ENCODE measurements around the gene TELO2.

Gene TELO2

GRCh38 chr16:1530883-1531637 lies 37.9 kb downstream of the TELO2 start:
- Histone ChIP-seq H3K4me1 (ENCODE audit: control insufficient read depth, insufficient read depth, low read length) (no peaks in the 10 kb centered on the region), H3K36me3 (ENCODE audit: control insufficient read depth, insufficient read depth, low read length) (no peaks in the 10 kb centered on the region), H3K27me3 (ENCODE audit: control insufficient read depth, insufficient read depth, low read length, poor library complexity, severe bottlenecking) (no peaks in the 10 kb centered on the region), H3K9me3 (ENCODE audit: control insufficient read depth, low read length) (no peaks in the 10 kb centered on the region), H3K27ac (ENCODE audit: insufficient read depth, low read depth, low read length, poor library complexity, severe bottlenecking) (no peak overlapping the region), H3K4me3 (ENCODE audit: insufficient read depth, low read depth, low read length) (no peak overlapping the region)
- WGBS, 2 experiments: 94 to 96% methylated on average over 35 of the region's 35 CpGs

GRCh38 chr16:1531638-1531910 lies 38.4 kb downstream of the TELO2 start:
- H3K4me1 ChIP-seq (ENCODE audit: control insufficient read depth, insufficient read depth, low read length): no peaks in the 10 kb centered on the region
- WGBS, 2 experiments: 96% methylated on average over 14 of the region's 14 CpGs
- H3K27ac ChIP-seq (ENCODE audit: insufficient read depth, low read depth, low read length, poor library complexity, severe bottlenecking): no peak overlapping the region
- H3K36me3 ChIP-seq (ENCODE audit: control insufficient read depth, insufficient read depth, low read length): no peaks in the 10 kb centered on the region
- H3K9me3 ChIP-seq (ENCODE audit: control insufficient read depth, low read length): no peaks in the 10 kb centered on the region
- H3K27me3 ChIP-seq (ENCODE audit: control insufficient read depth, insufficient read depth, low read length, poor library complexity, severe bottlenecking): no peaks in the 10 kb centered on the region
- H3K4me3 ChIP-seq (ENCODE audit: insufficient read depth, low read depth, low read length): no peak overlapping the region

GRCh38 chr16:1532081-1532760 lies 39.1 kb downstream of the TELO2 start:
- 94 to 95% methylated on average over 28 of the region's 28 CpGs for WGBS, 2 experiments
- Histone ChIP-seq H3K9me3 (ENCODE audit: control insufficient read depth, low read length) (no peaks in the 10 kb centered on the region), H3K27ac (ENCODE audit: insufficient read depth, low read depth, low read length, poor library complexity, severe bottlenecking) (no peak overlapping the region), H3K4me1 (ENCODE audit: control insufficient read depth, insufficient read depth, low read length) (no peaks in the 10 kb centered on the region), H3K4me3 (ENCODE audit: insufficient read depth, low read depth, low read length) (no peak overlapping the region), H3K36me3 (ENCODE audit: control insufficient read depth, insufficient read depth, low read length) (no peaks in the 10 kb centered on the region), H3K27me3 (ENCODE audit: control insufficient read depth, insufficient read depth, low read length, poor library complexity, severe bottlenecking) (no peaks in the 10 kb centered on the region)

GRCh38 chr16:1532771-1533170 lies 39.6 kb downstream of the TELO2 start:
- H3K27ac ChIP-seq (ENCODE audit: insufficient read depth, low read depth, low read length, poor library complexity, severe bottlenecking): no peak overlapping the region
- H3K27me3 ChIP-seq (ENCODE audit: control insufficient read depth, insufficient read depth, low read length, poor library complexity, severe bottlenecking): no peaks in the 10 kb centered on the region
- H3K9me3 ChIP-seq (ENCODE audit: control insufficient read depth, low read length): no peaks in the 10 kb centered on the region
- 93 to 94% methylated on average over 10 of the region's 10 CpGs for WGBS, 2 experiments
- H3K4me3 ChIP-seq (ENCODE audit: insufficient read depth, low read depth, low read length): no peak overlapping the region
- no peaks in the 10 kb centered on the region for H3K4me1 ChIP-seq (ENCODE audit: control insufficient read depth, insufficient read depth, low read length)
- H3K36me3 ChIP-seq (ENCODE audit: control insufficient read depth, insufficient read depth, low read length): no peaks in the 10 kb centered on the region

GRCh38 chr16:1533443-1533951 lies 40.3 kb downstream of the TELO2 start, which contains the start of gene TMEM204:
TMEM204 (plus strand) TSS chr16:1533666; CDS start chr16:1534276, 610 bp downstream.
- 92% methylated on average over 27 of the region's 27 CpGs for WGBS, 2 experiments
- no peaks in the 10 kb centered on the region for H3K4me1 ChIP-seq (ENCODE audit: control insufficient read depth, insufficient read depth, low read length)
- no peak within 1 kb of the TSS for H3K27ac ChIP-seq (ENCODE audit: insufficient read depth, low read depth, low read length, poor library complexity, severe bottlenecking)
- no peaks in the 10 kb centered on the region for H3K27me3 ChIP-seq (ENCODE audit: control insufficient read depth, insufficient read depth, low read length, poor library complexity, severe bottlenecking)
- H3K9me3 ChIP-seq (ENCODE audit: control insufficient read depth, low read length): no peaks in the 10 kb centered on the region
- no peak within 1 kb of the TSS for H3K4me3 ChIP-seq (ENCODE audit: insufficient read depth, low read depth, low read length)
- H3K36me3 ChIP-seq (ENCODE audit: control insufficient read depth, insufficient read depth, low read length): no peaks in the 10 kb centered on the region

- no peaks in the 10 kb centered on the region for H3K36me3 ChIP-seq (ENCODE audit: control insufficient read depth, insufficient read depth, low read length)
- H3K9me3 ChIP-seq (ENCODE audit: control insufficient read depth, low read length): no peaks in the 10 kb centered on the region
- WGBS, 2 experiments: 96% methylated on average over 57 of the region's 57 CpGs
- no peak overlapping the region for H3K4me3 ChIP-seq (ENCODE audit: insufficient read depth, low read depth, low read length)
- H3K4me1 ChIP-seq (ENCODE audit: control insufficient read depth, insufficient read depth, low read length): no peaks in the 10 kb centered on the region
- no peaks in the 10 kb centered on the region for H3K27me3 ChIP-seq (ENCODE audit: control insufficient read depth, insufficient read depth, low read length, poor library complexity, severe bottlenecking)
- no peak overlapping the region for H3K27ac ChIP-seq (ENCODE audit: insufficient read depth, low read depth, low read length, poor library complexity, severe bottlenecking)
Observed at GRCh38 chr16:1534021-1535020, 41.2 kb downstream of the TELO2 start.

GRCh38 chr16:1535391-1536291 lies 42.5 kb downstream of the TELO2 start:
- no peak overlapping the region for H3K4me3 ChIP-seq (ENCODE audit: insufficient read depth, low read depth, low read length)
- H3K36me3 ChIP-seq (ENCODE audit: control insufficient read depth, insufficient read depth, low read length): no peaks in the 10 kb centered on the region
- WGBS, 2 experiments: 91 to 92% methylated on average over 39 of the region's 39 CpGs
- H3K9me3 ChIP-seq (ENCODE audit: control insufficient read depth, low read length): no peaks in the 10 kb centered on the region
- no peaks in the 10 kb centered on the region for H3K27me3 ChIP-seq (ENCODE audit: control insufficient read depth, insufficient read depth, low read length, poor library complexity, severe bottlenecking)
- H3K27ac ChIP-seq (ENCODE audit: insufficient read depth, low read depth, low read length, poor library complexity, severe bottlenecking): no peak overlapping the region
- H3K4me1 ChIP-seq (ENCODE audit: control insufficient read depth, insufficient read depth, low read length): no peaks in the 10 kb centered on the region

GRCh38 chr16:1536601-1537000 lies 43.4 kb downstream of the TELO2 start:
- H3K27me3 ChIP-seq (ENCODE audit: control insufficient read depth, insufficient read depth, low read length, poor library complexity, severe bottlenecking): no peaks in the 10 kb centered on the region
- H3K9me3 ChIP-seq (ENCODE audit: control insufficient read depth, low read length): no peaks in the 10 kb centered on the region
- H3K27ac ChIP-seq (ENCODE audit: insufficient read depth, low read depth, low read length, poor library complexity, severe bottlenecking): no peak overlapping the region
- H3K4me3 ChIP-seq (ENCODE audit: insufficient read depth, low read depth, low read length): no peak overlapping the region
- H3K4me1 ChIP-seq (ENCODE audit: control insufficient read depth, insufficient read depth, low read length): no peaks in the 10 kb centered on the region
- H3K36me3 ChIP-seq (ENCODE audit: control insufficient read depth, insufficient read depth, low read length): no peaks in the 10 kb centered on the region
- WGBS, 2 experiments: 93 to 94% methylated on average over 13 of the region's 13 CpGs

GRCh38 chr16:1537138-1537577 lies 44.0 kb downstream of the TELO2 start:
- Histone ChIP-seq H3K4me3 (ENCODE audit: insufficient read depth, low read depth, low read length) (no peak overlapping the region), H3K36me3 (ENCODE audit: control insufficient read depth, insufficient read depth, low read length) (no peaks in the 10 kb centered on the region), H3K9me3 (ENCODE audit: control insufficient read depth, low read length) (no peaks in the 10 kb centered on the region), H3K27ac (ENCODE audit: insufficient read depth, low read depth, low read length, poor library complexity, severe bottlenecking) (no peak overlapping the region), H3K27me3 (ENCODE audit: control insufficient read depth, insufficient read depth, low read length, poor library complexity, severe bottlenecking) (no peaks in the 10 kb centered on the region), H3K4me1 (ENCODE audit: control insufficient read depth, insufficient read depth, low read length) (no peaks in the 10 kb centered on the region)
- WGBS, 2 experiments: 96% methylated on average over 27 of the region's 27 CpGs
